Transverse colon (tissue), 3 donors: ENCODE data around the gene FCSK.

Source experiments
- POLR2A ChIP-seq: fragments of 450-650 bp; IDR thresholded peaks from one replicate; pipeline ENCODE4 v1.6.1; 2016; ENCODE audit warnings: antibody characterized with exemption, mild to moderate bottlenecking, moderate library complexity
- TF ChIP-seq, protein P1 (sequence below), 5 experiments: fragments of 200-600 bp in 3 of 5; fragments of 450-650 bp in 2 of 5; sonication (generic) in 3 of 5; IDR thresholded peaks; 1 replicate in 2 of 5; 2 replicates in 3 of 5; pipeline ENCODE4 v1.5.1; 2016 to 2017; ENCODE audit warnings: antibody characterized with exemption in 5 of 5, inconsistent platforms in 3 of 5, mild to moderate bottlenecking in 2 of 5, moderate library complexity in 1 of 5

DNA sequence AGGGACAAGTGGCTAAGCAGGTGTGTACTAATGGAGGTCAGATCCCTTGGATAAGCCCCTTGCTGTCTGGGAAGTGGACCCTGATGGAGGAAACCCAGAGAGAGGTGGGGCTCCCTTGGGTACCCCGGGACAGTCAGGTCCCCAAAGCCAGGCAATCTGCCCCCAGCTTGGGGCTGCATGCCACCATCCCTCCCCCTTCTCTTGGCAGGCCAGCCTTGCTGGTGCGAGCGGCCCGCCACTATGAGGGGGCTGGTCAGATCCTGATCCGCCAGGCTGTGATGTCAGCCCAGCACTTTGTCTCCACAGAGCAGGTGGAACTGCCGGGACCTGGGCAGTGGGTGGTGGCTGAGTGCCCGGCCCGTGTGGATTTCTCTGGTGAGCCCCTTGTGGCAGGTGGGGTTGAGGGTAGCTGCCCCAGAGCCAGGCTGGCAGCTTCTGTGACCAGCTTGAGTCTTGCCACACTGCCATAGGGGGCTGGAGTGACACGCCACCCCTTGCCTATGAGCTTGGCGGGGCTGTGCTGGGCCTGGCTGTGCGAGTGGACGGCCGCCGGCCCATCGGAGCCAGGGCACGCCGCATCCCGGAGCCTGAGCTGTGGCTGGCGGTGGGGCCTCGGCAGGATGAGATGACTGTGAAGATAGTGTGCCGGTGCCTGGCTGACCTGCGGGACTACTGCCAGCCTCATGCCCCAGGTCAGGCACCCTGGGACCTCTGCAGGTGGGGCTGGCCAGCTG, 20.1 kb downstream of the FCSK start:
- no peak for TF ChIP-seq POLR2A
- TF ChIP-seq, protein P1, sequence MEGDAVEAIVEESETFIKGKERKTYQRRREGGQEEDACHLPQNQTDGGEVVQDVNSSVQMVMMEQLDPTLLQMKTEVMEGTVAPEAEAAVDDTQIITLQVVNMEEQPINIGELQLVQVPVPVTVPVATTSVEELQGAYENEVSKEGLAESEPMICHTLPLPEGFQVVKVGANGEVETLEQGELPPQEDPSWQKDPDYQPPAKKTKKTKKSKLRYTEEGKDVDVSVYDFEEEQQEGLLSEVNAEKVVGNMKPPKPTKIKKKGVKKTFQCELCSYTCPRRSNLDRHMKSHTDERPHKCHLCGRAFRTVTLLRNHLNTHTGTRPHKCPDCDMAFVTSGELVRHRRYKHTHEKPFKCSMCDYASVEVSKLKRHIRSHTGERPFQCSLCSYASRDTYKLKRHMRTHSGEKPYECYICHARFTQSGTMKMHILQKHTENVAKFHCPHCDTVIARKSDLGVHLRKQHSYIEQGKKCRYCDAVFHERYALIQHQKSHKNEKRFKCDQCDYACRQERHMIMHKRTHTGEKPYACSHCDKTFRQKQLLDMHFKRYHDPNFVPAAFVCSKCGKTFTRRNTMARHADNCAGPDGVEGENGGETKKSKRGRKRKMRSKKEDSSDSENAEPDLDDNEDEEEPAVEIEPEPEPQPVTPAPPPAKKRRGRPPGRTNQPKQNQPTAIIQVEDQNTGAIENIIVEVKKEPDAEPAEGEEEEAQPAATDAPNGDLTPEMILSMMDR (IDR thresholded peaks at IDR 0.05): no peak
